Dermis microvascular lymphatic vessel endothelial cell (primary cell): Measurements from ENCODE around the gene IL24. TPM values are rescaled to one million over a fixed set of nuclear protein-coding genes. Genes with fewer than 3 reads are reported as not detected.
"Not testable (repeated sequence)": the region's sequence is repeated elsewhere in the genome, so short reads cannot be mapped to it uniquely, and the experiment has no call there.

Experiments used
- DNase-seq, 2 donors: peaks; one replicate each; pipeline versions ENCODE4 v3.0.0 to v3.0.0-alpha.2; 2010; ENCODE audit warnings: low read depth in 2 of 2
- total RNA-seq: library from RNA; depleted of rRNA; stranded (reverse); fragments of >200 nt; gene quantifications from 2 replicates; pipeline ENCODE4 v1.2.1, GENCODE V29; 2014

IL24 gene
- total RNA-seq, result not detected in 2 replicates

GRCh38 chr1:206897175-206897574 lies at the start of gene IL24:
IL24 (plus strand) TSS chr1:206897443; CDS start chr1:206897833, 390 bp downstream.
- DNase-seq, result no peak

GRCh38 chr1:206847946-206848345 lies 49.3 kb upstream of the IL24 start:
- no peak for DNase-seq

GRCh38 chr1:206850401-206850800 lies 46.8 kb upstream of the IL24 start:
- DNase-seq, result no peak

GRCh38 chr1:206851341-206852010 lies 45.8 kb upstream of the IL24 start:
- DNase-seq, result no peak

- DNase-seq, result not testable (repeated sequence)
These were observed 44.6 kb upstream of the IL24 start for GRCh38 chr1:206852662-206853061.

- not testable (repeated sequence) for DNase-seq
These were observed 43.5 kb upstream of the IL24 start for GRCh38 chr1:206853696-206854095.

GRCh38 chr1:206854401-206855129 lies 42.7 kb upstream of the IL24 start:
- DNase-seq, result no peak

- no peak for DNase-seq
These were observed 41.4 kb upstream of the IL24 start for GRCh38 chr1:206855859-206856258.

- DNase-seq, result no peak
These were observed 40.4 kb upstream of the IL24 start for GRCh38 chr1:206856674-206857464.

GRCh38 chr1:206859082-206859521 lies 38.1 kb upstream of the IL24 start:
- DNase-seq, result peak in 1 of 2 donors; percentile 5

GRCh38 chr1:206860165-206860564 lies 37.1 kb upstream of the IL24 start:
- no peak for DNase-seq

- no peak for DNase-seq
These were observed 34.0 kb upstream of the IL24 start for GRCh38 chr1:206863266-206863665.

- DNase-seq, result peak; percentile 19 to 36
These were observed 32.1 kb upstream of the IL24 start, which contains the start of gene IL20 for GRCh38 chr1:206864939-206865671. IL20 (plus strand) TSS chr1:206865623; CDS start chr1:206865853, 230 bp downstream.

- no peak for DNase-seq
These were observed 31.2 kb upstream of the IL24 start for GRCh38 chr1:206866062-206866461.

GRCh38 chr1:206867239-206867638 lies 30.0 kb upstream of the IL24 start:
- no peak for DNase-seq

GRCh38 chr1:206867716-206868115 lies 29.5 kb upstream of the IL24 start:
- no peak for DNase-seq

- no peak for DNase-seq
These were observed 29.0 kb upstream of the IL24 start for GRCh38 chr1:206868264-206868663.

- DNase-seq, result no peak
These were observed 25.1 kb upstream of the IL24 start for GRCh38 chr1:206872139-206872538.

GRCh38 chr1:206873603-206874188 lies 23.5 kb upstream of the IL24 start:
- DNase-seq, result no peak

- no peak for DNase-seq
These were observed 21.4 kb upstream of the IL24 start for GRCh38 chr1:206875752-206876377.
